ENCODE data around the gene ATP8A1. TPM values are rescaled to one million over a fixed set of nuclear protein-coding genes. Genes with fewer than 3 reads are reported as not detected.
"Not testable (repeated sequence)": the region's sequence is repeated elsewhere in the genome, so short reads cannot be mapped to it uniquely, and the experiment has no call there.

Gene ATP8A1
- total RNA-seq, 2 experiments from 2014 or later: 20.9 to 21.1 TPM

DNA sequence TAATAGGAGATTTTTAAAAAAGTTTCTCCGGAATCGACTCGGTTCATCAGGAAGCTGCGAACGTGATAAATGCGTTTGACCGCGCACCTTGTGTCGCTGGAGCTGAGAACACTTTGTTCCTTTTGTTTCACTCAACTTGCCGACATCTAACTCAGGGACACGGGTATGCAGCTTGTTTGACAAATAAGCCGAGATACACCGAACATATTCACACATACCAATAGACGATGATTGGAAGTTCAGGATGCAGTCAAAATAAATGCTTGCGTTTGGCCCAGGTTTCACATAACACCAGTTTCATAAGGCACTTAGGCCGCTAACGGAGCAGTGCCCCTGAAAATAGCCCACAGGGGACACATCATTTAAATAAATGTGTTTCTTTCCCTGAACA lies 260.5 kb downstream of the ATP8A1 start:
- ChIA-PET POLR2A (no interaction called here), CTCF (interaction anchor here (0.7 to 1.5 kb wide), 2 partner anchors 8 to 559 kb away, joined by 3 to 4 read pairs; no protein-coding TSS in a partner anchor)
- Mint-ChIP-seq H3K36me3 (ENCODE audit: low read depth) (no peaks in the 10 kb centered on the region), H3K9me3 (no peaks in the 10 kb centered on the region), H3K27ac (peak overlapping the region; percentile 17), H3K4me1 (peaks cover 25% of the 10 kb centered on the region), H3K4me3 (peak overlapping the region; percentile 79), H3K27me3 (peaks cover 65% of the 10 kb centered on the region)
- DNase-seq: no peak

DNA sequence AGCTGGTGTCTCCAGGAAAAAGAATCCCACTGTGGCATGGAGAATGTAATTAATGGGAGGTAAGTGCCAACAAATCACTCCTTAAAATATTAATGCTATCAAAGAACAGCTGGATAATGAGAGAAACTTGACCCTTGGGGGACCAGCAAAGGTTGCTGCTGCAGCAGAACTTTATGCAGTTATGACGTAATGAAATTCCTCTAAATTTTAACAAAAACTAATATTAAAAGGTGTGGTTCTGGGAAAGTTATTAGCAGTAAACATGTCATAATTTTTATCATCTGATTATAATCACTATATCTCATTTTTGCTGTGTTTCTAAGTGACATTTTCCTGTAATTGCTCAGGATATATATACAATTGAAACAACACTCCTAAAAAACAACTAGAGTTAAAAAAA lies 261.3 kb downstream of the ATP8A1 start:
- CTCF ChIA-PET: no interaction called here
- peaks cover 58% of the 10 kb centered on the region for H3K27me3 Mint-ChIP-seq
- H3K36me3 Mint-ChIP-seq (ENCODE audit: low read depth): no peaks in the 10 kb centered on the region
- no peaks in the 10 kb centered on the region for H3K9me3 Mint-ChIP-seq
- no peak overlapping the region for H3K27ac Mint-ChIP-seq
- DNase-seq: no peak
- POLR2A ChIA-PET: no interaction called here
- H3K4me3 Mint-ChIP-seq: no peak overlapping the region
- H3K4me1 Mint-ChIP-seq: peaks cover 25% of the 10 kb centered on the region

- Mint-ChIP-seq H3K27me3 (peaks cover 31% of the 10 kb centered on the region), H3K27ac (no peak overlapping the region), H3K9me3 (no peaks in the 10 kb centered on the region), H3K36me3 (ENCODE audit: low read depth) (no peaks in the 10 kb centered on the region), H3K4me3 (no peak overlapping the region), H3K4me1 (peaks cover 12% of the 10 kb centered on the region)
- no peak for DNase-seq
- ChIA-PET POLR2A (no interaction called here), CTCF (no interaction called here)
These were observed 264.5 kb downstream of the ATP8A1 start for GRCh38 chr4:42392436-42392835.

- Mint-ChIP-seq H3K4me1 (peaks cover 8% of the 10 kb centered on the region), H3K27me3 (peaks cover 27% of the 10 kb centered on the region), H3K27ac (no peak overlapping the region), H3K36me3 (ENCODE audit: low read depth) (no peaks in the 10 kb centered on the region), H3K9me3 (no peaks in the 10 kb centered on the region), H3K4me3 (no peak overlapping the region)
- ChIA-PET POLR2A (no interaction called here), CTCF (no interaction called here)
- DNase-seq: no peak
These were observed 264.9 kb downstream of the ATP8A1 start for GRCh38 chr4:42391981-42392380.

DNA sequence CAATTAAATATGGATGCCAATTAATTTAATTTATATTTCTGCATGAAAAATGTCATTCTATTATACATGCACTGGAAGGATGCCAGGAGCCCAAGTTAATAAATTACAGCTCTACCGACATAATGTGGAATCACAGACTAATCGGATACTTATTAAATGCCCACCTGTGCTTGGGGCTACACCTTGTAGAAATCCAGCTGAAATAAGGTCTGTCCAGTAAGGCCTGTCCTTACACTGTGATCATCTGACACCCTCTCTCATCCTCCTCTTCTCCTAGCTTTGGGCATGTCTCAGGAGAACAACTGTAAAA lies 265.6 kb downstream of the ATP8A1 start:
- Mint-ChIP-seq H3K27ac (no peak overlapping the region), H3K4me3 (no peak overlapping the region), H3K9me3 (no peaks in the 10 kb centered on the region), H3K36me3 (ENCODE audit: low read depth) (no peaks in the 10 kb centered on the region), H3K27me3 (peaks cover 20% of the 10 kb centered on the region), H3K4me1 (peaks cover 1% of the 10 kb centered on the region)
- ChIA-PET POLR2A (no interaction called here), CTCF (no interaction called here)
- no peak for DNase-seq

DNA sequence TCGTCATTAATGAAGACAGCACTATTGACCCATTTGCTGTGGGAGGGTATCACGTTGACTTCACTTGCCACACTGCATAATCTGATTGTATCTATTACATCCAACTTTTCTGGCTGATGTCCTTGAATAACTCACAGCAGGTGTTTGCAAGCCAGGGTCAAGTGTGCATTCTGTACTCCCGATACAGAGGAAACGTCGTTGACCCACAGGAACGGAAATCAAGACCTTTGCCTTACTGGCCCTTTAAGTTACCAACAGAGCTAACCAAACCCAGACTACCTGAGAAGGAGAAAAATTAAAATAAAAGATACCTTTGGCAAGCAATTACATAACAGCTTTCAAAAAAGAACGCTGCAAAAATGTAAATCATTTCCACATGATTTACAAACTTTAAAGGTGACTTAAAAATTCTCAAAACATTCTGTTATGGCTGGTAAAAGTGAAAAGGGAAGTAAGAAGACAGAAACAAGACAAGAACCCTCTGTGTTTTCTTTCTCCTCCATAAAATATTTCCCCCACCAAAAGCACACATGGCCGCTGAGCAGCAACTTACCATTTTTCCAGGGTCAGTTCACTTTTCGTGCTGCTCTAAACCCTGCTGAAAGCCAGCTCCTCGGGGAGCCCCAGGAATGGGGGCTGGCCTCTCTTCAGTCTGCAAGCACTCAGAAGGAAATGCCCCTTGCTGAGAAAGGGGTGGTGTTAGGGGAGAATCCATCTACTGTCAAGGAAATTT lies 266.1 kb downstream of the ATP8A1 start:
- CTCF ChIA-PET: interaction anchor here (0.6 kb wide), 1 partner anchor 433 kb away, joined by 4 read pairs; no protein-coding TSS in a partner anchor
- peaks cover 16% of the 10 kb centered on the region for H3K27me3 Mint-ChIP-seq
- DNase-seq: no peak

GRCh38 chr4:42385516-42385915 lies 271.4 kb downstream of the ATP8A1 start:
- Mint-ChIP-seq H3K27ac (no peak overlapping the region), H3K4me1 (no peaks in the 10 kb centered on the region), H3K27me3 (peaks cover 9% of the 10 kb centered on the region), H3K4me3 (no peak overlapping the region), H3K9me3 (no peaks in the 10 kb centered on the region), H3K36me3 (ENCODE audit: low read depth) (no peaks in the 10 kb centered on the region)
- POLR2A ChIA-PET: no interaction called here
- no peak for DNase-seq
- CTCF ChIA-PET: no interaction called here

More for the DNA sequence above, 266.1 kb downstream of the ATP8A1 start:
- POLR2A ChIA-PET: no interaction called here
- Mint-ChIP-seq H3K27ac (no peak overlapping the region), H3K4me1 (no peaks in the 10 kb centered on the region), H3K9me3 (no peaks in the 10 kb centered on the region), H3K4me3 (no peak overlapping the region), H3K36me3 (ENCODE audit: low read depth) (no peaks in the 10 kb centered on the region)

DNA sequence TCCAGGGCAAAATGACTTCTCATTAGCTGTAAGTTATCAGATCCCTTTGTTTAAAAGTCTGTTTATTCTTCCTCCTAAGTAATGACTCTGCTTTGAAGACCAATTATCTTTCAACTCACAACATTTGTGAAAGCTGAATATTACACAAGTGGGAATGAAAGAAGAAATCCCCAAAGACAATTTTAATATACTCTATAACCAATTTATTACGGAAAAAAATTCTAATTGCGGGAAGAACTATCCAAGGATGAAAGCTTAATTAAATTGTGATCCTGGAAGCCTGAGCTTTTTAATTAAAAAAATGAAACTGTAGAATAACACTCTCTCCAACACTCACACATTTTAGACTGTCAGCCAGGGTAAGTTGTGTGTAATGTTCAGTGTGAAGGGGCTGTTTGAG lies 275.2 kb downstream of the ATP8A1 start:
- no peaks in the 10 kb centered on the region for H3K9me3 Mint-ChIP-seq
- no peak for DNase-seq
- no peak overlapping the region for H3K4me3 Mint-ChIP-seq
- no peak overlapping the region for H3K27ac Mint-ChIP-seq
- H3K4me1 Mint-ChIP-seq: no peaks in the 10 kb centered on the region
- H3K36me3 Mint-ChIP-seq (ENCODE audit: low read depth): no peaks in the 10 kb centered on the region
- CTCF ChIA-PET: no interaction called here
- POLR2A ChIA-PET: no interaction called here
- H3K27me3 Mint-ChIP-seq: peaks cover 14% of the 10 kb centered on the region

- Mint-ChIP-seq H3K4me3 (no peak overlapping the region), H3K4me1 (no peaks in the 10 kb centered on the region), H3K27me3 (peaks cover 24% of the 10 kb centered on the region), H3K9me3 (no peaks in the 10 kb centered on the region), H3K36me3 (ENCODE audit: low read depth) (no peaks in the 10 kb centered on the region), H3K27ac (no peak overlapping the region)
- POLR2A ChIA-PET: interaction anchor here (0.6 kb wide), 1 partner anchor 36 kb away, joined by 3 read pairs; no protein-coding TSS in a partner anchor
- DNase-seq: no peak
- CTCF ChIA-PET: no interaction called here
These were observed 279.4 kb downstream of the ATP8A1 start for GRCh38 chr4:42377497-42377896.

GRCh38 chr4:42372303-42372702 lies 284.6 kb downstream of the ATP8A1 start:
- peaks cover 14% of the 10 kb centered on the region for H3K27me3 Mint-ChIP-seq
- H3K27ac Mint-ChIP-seq; H3K4me3 Mint-ChIP-seq; DNase-seq; POLR2A ChIA-PET; H3K9me3 Mint-ChIP-seq; H3K36me3 Mint-ChIP-seq (ENCODE audit: low read depth); H3K4me1 Mint-ChIP-seq: not testable (repeated sequence)
- CTCF ChIA-PET: interaction anchor here (1.0 kb wide), 1 partner anchor 137 kb away, joined by 3 read pairs; no protein-coding TSS in a partner anchor

DNA sequence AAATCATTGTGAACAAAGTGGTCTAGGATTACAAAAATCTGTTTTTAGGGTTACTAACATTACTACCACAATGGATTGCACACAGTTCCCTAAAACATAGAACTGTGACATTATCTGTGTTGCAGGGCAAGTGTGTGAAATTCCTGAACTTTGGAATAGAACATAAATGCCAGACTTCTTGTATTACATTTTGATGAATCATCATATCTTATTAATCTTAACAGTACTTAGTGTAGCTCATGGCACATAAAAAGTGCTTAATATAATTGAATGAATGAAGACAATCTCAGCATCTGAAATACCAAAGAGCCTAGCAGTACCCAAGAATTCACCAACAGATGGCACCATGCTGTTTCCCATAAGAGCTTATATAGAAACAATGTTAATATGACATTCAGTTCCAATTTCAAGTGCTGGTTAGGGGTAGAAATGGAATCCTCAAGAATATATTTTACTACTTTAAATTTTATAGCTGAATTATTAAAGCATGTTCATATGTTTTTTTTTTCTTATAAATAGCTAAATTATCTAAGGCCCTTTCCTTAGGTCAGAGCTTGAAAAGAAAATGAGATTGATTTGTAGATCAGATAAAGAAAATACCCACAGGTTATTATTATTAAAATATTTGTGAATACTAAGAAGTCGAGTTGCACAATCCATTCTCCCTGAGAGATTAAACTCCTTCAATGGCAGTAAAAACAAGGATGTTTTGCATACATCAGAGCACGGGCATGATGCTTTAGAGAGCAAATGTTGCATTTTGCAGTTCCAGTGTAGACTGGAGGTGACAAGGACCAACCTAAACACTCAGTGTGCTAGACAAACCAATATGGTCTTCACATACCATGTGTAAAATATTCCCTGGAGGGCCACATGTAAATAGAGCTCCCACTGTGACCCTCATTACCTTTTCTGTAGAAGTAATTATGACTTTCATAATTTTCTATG lies 285.3 kb downstream of the ATP8A1 start:
- Mint-ChIP-seq H3K36me3 (ENCODE audit: low read depth) (no peaks in the 10 kb centered on the region), H3K27me3 (peaks cover 12% of the 10 kb centered on the region), H3K9me3 (no peaks in the 10 kb centered on the region), H3K4me3 (no peak overlapping the region), H3K27ac (no peak overlapping the region), H3K4me1 (no peaks in the 10 kb centered on the region)
- ChIA-PET POLR2A (interaction anchor here (0.6 kb wide), 2 partner anchors 148 to 287 kb away, joined by 3 to 5 read pairs; no protein-coding TSS in a partner anchor), CTCF (interaction anchor here (0.6 to 1.0 kb wide), 2 partner anchors 8 to 138 kb away, joined by 3 read pairs; no protein-coding TSS in a partner anchor)
- DNase-seq: peak; percentile 23

DNA sequence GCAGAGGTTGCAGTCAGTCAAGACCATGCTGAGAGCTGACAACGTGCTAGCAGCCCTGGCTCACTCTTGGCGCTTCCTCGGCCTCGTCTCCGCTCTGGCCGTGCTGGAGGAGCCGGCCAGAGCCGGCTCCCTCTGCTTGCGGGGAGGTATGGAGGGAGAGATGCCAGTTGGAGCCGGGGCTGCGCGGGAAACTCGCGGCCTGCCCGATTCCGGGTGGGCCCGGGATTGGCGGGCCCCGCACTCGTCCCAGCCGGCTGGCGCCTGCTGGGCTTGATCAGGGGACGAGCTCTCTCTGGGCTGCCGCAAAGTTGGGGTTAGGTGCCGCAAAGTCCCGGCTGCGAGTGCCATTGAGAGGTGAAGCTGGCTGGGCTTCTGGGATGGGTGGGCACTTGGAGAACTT lies 287.4 kb downstream of the ATP8A1 start:
- no peak for DNase-seq
- H3K27ac Mint-ChIP-seq: no peak overlapping the region
- ChIA-PET CTCF (no interaction called here), POLR2A (no interaction called here)
- H3K9me3 Mint-ChIP-seq: no peaks in the 10 kb centered on the region
- peaks cover 5% of the 10 kb centered on the region for H3K27me3 Mint-ChIP-seq
- no peaks in the 10 kb centered on the region for H3K4me1 Mint-ChIP-seq
- no peaks in the 10 kb centered on the region for H3K36me3 Mint-ChIP-seq (ENCODE audit: low read depth)
- H3K4me3 Mint-ChIP-seq: no peak overlapping the region

- Mint-ChIP-seq H3K4me3 (no peak overlapping the region), H3K27ac (no peak overlapping the region), H3K4me1 (no peaks in the 10 kb centered on the region), H3K27me3 (peaks cover 13% of the 10 kb centered on the region), H3K36me3 (ENCODE audit: low read depth) (no peaks in the 10 kb centered on the region), H3K9me3 (no peaks in the 10 kb centered on the region)
- POLR2A ChIA-PET: no interaction called here
- DNase-seq: no peak
- CTCF ChIA-PET: no interaction called here
These were observed 289.9 kb downstream of the ATP8A1 start for GRCh38 chr4:42366959-42367358.

Data from activated CD4-positive, alpha-beta T cell treated with anti-CD3 and anti-CD28 coated beads, Interleukin-2, amount 10 ng/mL, durations not matched to agents 7 days and 5 days (primary cell).